ENCODE results near the gene FBXO8. TPM values are rescaled to one million over a fixed set of nuclear protein-coding genes. Genes with fewer than 3 reads are reported as not detected.

FBXO8 gene
- polyA plus RNA-seq, 1 of the 3 experiments (the other 2 are of a cell fraction) = 16.0 TPM

- 0 out of 2 replicates have a peak, but pooled peaks have one; percentile 5 for TF ChIP-seq RCOR1 (IDR thresholded peaks at IDR 0.05; ENCODE audit: low read length)
Measured at GRCh38 chr4:174282836-174283506, 496 bp downstream of the FBXO8 start (continued).

DNA sequence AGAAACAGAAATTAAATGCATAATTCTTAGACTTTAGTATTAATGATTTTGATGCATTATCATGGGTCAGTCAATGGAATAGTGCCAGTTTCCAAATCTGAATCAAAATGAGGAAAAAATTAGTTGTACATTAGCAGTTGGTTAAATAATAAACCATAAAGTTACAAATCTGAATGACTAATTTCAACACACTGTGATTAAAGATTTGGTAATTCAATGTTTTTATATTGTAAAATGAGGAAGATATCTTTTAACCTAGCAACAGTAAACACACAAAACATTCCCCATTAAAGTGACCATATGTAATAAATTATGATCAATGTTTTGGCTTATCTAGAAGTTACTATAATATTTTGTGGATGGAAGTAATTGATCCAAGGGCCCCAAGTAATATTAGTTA, 1.6 kb downstream of the FBXO8 start:
- peak overlapping the region; percentile 80 for H3K4me2 ChIP-seq
- TF ChIP-seq USF1 (IDR thresholded peaks at IDR 0.05; ENCODE audit: borderline replicate concordance, low read depth) (no peak), RXRA (IDR thresholded peaks at IDR 0.05; ENCODE audit: borderline replicate concordance, low read depth) (no peak), NFIC (IDR thresholded peaks at IDR 0.05; ENCODE audit: borderline replicate concordance) (no peak), NRF1 (IDR thresholded peaks at IDR 0.05; ENCODE audit: low read depth, low read length) (no peak), USF2 (IDR thresholded peaks at IDR 0.05; ENCODE audit: borderline replicate concordance, low read depth, low read length) (no peak), REST (IDR thresholded peaks at IDR 0.05; ENCODE audit: low read depth, low read length) (no peak), FOSL2 (IDR thresholded peaks at IDR 0.05; ENCODE audit: borderline replicate concordance, low read depth) (no peak), YY1 (IDR thresholded peaks at IDR 0.05; ENCODE audit: low read depth) (no peak), ZBTB33 (IDR thresholded peaks at IDR 0.05; ENCODE audit: borderline replicate concordance, low read depth) (no peak), MEF2A (IDR thresholded peaks at IDR 0.05; ENCODE audit: borderline replicate concordance, low read depth) (no peak), RAD21 (IDR thresholded peaks at IDR 0.05; ENCODE audit: low read length) (no peak), POLR2AphosphoS5 (IDR thresholded peaks at IDR 0.05; ENCODE audit: low read depth, low read length) (no peak), SMC3 (IDR thresholded peaks at IDR 0.05; ENCODE audit: low read depth, low read length) (no peak), GABPA (IDR thresholded peaks at IDR 0.05; ENCODE audit: low read depth) (no peak), RFX5 (IDR thresholded peaks at IDR 0.05; ENCODE audit: low read length) (no peak), CHD2 (IDR thresholded peaks at IDR 0.05; ENCODE audit: low read length, partially characterized antibody) (no peak), EZH2phosphoT487 (IDR thresholded peaks at IDR 0.05; ENCODE audit: borderline replicate concordance, low read depth) (no peak)
- TF ChIP-seq, protein P1, sequence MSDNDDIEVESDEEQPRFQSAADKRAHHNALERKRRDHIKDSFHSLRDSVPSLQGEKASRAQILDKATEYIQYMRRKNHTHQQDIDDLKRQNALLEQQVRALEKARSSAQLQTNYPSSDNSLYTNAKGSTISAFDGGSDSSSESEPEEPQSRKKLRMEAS (IDR thresholded peaks at IDR 0.05; ENCODE audit: low read depth) = no peak
- H3K4me3 ChIP-seq (ENCODE audit: low read depth in 2 of 2, low read length in 1 of 2) = peak overlapping the region; percentile 93 to 98; a peak in 3 of 4 replicates

More for the DNA sequence above, 1.6 kb downstream of the FBXO8 start:
- Histone ChIP-seq H3K9me3 (peaks cover 10% of the 10 kb centered on the region; the same call in 1 of the 2 replicates), H3K79me2 (ENCODE audit: insufficient read depth) (peaks cover 88% of the 10 kb centered on the region), H3K9me2 (no peaks in the 10 kb centered on the region), H3K9ac (peak overlapping the region; percentile 97; the same call in 1 of the 2 replicates), H3K36me3 (replicated peaks in 1 of 2; ENCODE audit: control insufficient read depth in 1 of 2, insufficient read depth in 2 of 2, low read length in 1 of 2) (peaks cover 6 to 21% of the 10 kb centered on the region in 2 experiments), H3K4me1 (ENCODE audit: control insufficient read depth in 1 of 2, insufficient read depth in 2 of 2, low read depth in 1 of 2, low read length in 1 of 2) (peaks cover 4 to 9% of the 10 kb centered on the region in 2 experiments; a peak in 2 of 4 replicates), H3F3A (replicated peaks; ENCODE audit: insufficient read depth) (peaks cover 3% of the 10 kb centered on the region), H3K27me3 (ENCODE audit: insufficient read depth) (no peaks in the 10 kb centered on the region), H2AFZ (ENCODE audit: low read depth) (no peak overlapping the region), H3K27ac (ENCODE audit: low read depth in 2 of 2, low read length in 1 of 2) (peak overlapping the region; percentile 99; a peak in 3 of 4 replicates), H4K20me1 (ENCODE audit: insufficient read depth) (no peaks in the 10 kb centered on the region)
- DNase-seq = no peak
- POLR2A ChIA-PET = no interaction called here
- CTCF ChIA-PET = interaction anchor here (1.4 to 1.7 kb wide), 2 partner anchors 15 to 16 kb away, joined by 4 to 5 read pairs; no protein-coding TSS in a partner anchor
